Activated T-cell treated with anti-CD3 and anti-CD28 coated beads for 24 hours (primary cell): ENCODE results near the gene PPM1N.

Experiments used
- DNase-seq: peaks from one replicate; pipeline ENCODE4 v3.0.0-alpha.2; 2020; ENCODE audit warnings: low read depth

The PPM1N gene, protein sequence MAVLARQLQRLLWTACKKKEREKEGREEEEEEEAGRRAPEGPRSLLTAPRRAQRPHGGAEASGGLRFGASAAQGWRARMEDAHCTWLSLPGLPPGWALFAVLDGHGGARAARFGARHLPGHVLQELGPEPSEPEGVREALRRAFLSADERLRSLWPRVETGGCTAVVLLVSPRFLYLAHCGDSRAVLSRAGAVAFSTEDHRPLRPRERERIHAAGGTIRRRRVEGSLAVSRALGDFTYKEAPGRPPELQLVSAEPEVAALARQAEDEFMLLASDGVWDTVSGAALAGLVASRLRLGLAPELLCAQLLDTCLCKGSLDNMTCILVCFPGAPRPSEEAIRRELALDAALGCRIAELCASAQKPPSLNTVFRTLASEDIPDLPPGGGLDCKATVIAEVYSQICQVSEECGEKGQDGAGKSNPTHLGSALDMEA

GRCh38 chr19:45498411-45499195 is at the start of gene PPM1N:
TSS of gene PPM1N (plus strand) at chr19:45498443. CDS start at chr19:45498473, 30 bp downstream.
- DNase-seq, result peak; percentile 43

GRCh38 chr19:45448887-45449299 is 49.4 kb upstream of the PPM1N start:
- no peak for DNase-seq

- no peak for DNase-seq
These were observed 48.3 kb upstream of the PPM1N start for GRCh38 chr19:45450012-45450333.

- DNase-seq, result no peak
These were observed 47.0 kb upstream of the PPM1N start for GRCh38 chr19:45451131-45451849.

DNA sequence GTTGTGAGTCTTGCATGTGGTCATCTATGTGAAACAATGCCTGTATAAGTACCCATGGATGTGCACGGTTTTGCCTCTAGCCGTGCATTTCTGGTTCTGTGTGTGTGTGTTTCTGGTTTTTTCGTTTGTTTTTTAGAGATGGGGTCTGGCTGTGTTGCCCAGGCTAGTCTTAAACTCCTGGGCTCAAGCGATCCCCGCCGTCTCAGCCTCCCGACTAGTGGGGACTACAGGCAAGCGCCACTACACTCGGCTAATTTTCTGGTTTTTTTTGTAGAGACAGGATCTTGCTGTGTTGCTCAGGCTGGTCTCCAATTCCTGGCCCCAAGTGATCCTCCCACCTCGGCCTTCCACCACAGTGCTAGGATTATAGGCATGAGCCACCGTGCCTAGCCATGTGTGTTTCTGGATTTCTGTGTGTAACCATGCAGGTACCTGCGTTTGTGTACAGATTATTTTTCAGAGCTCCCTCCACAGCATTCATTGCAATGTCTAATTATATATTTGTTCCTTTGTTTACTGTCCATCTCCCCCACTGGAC is 46.3 kb upstream of the PPM1N start:
- no peak for DNase-seq

GRCh38 chr19:45455707-45456499 is 42.3 kb upstream of the PPM1N start:
- DNase-seq, result no peak

GRCh38 chr19:45456500-45456815 is 41.8 kb upstream of the PPM1N start:
- DNase-seq, result no peak

DNA sequence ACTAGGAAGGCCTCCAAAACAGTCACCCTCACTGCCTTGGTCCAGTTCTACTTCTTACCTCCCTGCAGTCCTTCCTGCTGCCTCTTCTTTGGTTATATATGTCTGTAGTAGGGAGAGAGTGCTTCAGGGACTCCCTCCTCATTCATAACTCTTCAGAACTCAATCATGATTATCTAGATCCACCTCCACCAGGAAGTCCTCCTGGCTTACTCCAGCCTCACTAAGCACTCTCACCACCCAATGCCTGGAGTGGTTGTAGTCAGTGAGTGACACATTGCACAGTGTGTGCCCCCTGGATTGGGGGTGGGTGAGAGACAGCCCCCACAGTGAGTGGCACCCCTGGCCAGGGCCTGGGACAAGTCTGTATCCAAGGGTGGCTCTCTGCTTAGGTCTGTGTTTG is 40.5 kb upstream of the PPM1N start:
- DNase-seq, result no peak

GRCh38 chr19:45460807-45461347 is 37.4 kb upstream of the PPM1N start:
- DNase-seq, result no peak

DNA sequence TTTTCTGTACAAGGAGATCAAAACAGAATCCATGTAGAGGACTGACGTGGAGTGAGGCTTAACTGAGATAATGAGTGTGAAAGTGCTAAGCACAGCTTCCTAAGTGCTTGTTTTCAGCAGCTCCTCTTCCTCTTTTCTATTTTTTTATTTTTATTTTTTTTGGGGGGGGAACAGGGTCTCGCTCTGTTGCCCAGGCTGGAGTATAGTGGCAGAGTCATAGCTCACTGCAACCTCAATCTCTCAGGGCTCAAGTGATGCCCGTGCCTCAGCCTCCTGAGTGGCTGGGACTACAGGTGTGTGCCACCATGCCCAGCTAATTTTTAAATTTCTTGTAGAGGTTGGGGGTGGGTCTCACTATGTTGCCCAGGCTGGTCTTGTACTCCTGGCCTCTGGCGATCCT is 36.1 kb upstream of the PPM1N start:
- DNase-seq, result no peak

DNA sequence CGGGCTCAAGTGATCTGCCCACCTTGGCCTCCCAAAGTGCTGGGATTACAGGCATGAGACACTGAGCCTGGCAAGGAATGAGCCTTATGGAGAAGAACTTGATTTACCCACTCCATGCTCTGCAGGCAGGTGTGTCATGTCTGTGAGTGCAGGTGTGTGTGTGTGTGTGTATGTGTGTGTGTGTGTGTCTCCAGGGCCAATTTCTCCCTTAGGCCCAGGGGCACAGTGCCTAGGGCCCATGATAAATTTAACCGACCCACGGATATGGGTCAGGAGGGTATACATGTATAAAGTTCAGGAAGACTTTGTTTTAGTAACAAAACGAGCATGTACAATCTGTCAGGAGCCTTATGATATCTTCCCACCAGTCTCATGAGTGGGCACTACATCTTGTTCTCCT is 35.0 kb upstream of the PPM1N start:
- no peak for DNase-seq

DNA sequence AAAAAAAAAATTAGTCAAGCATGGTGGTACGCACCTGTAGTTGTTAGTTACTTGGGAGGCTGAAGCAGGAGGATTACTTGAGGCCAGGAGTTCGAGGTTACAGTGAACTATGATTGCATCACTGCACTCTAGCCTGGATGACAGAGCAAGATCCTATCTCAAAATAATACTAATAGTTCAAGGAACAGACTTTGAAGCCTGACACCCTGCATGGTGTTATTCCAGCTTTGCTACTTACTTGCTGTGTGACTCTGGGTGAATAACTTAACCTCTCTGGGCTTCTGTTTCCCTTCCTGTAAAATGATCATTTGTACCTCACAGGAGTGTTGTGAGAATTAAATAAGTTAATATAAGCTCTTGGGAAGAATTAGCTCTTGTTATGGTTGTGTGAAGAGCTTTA is 34.0 kb upstream of the PPM1N start:
- no peak for DNase-seq

- DNase-seq, result no peak
These were observed 33.3 kb upstream of the PPM1N start for GRCh38 chr19:45464852-45465441.

GRCh38 chr19:45467115-45467455 is 31.2 kb upstream of the PPM1N start:
- DNase-seq, result no peak

DNA sequence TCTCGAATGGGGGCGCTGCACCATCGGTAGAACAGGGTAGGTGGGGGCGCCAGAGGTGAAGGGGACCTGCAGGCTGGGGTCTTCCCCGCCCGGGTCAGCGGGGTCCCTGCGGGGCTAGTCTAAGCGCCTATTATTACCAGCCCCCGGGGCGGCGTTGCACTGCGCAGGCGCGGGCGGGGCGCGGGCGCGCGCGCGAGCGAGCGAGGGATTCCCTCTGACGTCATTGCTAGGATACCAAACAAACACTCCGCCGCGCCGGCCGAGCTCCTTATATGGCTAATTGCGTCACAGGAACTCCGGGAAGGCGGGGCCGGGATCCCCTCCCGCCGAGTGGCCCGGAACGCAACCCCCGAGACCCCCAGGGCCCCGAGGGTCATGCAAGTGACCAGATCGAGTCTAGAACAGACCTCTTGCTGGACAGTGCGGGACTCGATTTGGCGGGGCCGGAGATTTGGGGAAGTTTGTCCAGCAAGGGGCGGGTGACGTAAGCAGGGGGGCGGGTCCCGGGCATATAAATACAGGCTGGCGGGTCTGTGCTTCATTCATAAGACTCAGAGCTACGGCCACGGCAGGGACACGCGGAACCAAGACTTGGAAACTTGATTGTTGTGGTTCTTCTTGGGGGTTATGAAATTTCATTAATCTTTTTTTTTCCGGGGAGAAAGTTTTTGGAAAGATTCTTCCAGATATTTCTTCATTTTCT is 30.6 kb upstream of the PPM1N start, which contains the start of gene FOSB:
Gene FOSB, plus strand, starts transcription at position 541 of the 703 bp plus-strand sequence. CDS start 591 bp downstream, outside the sequence.
- DNase-seq, result peak; percentile 91

GRCh38 chr19:45468159-45468651 is 30.0 kb upstream of the PPM1N start:
- DNase-seq, result no peak

DNA sequence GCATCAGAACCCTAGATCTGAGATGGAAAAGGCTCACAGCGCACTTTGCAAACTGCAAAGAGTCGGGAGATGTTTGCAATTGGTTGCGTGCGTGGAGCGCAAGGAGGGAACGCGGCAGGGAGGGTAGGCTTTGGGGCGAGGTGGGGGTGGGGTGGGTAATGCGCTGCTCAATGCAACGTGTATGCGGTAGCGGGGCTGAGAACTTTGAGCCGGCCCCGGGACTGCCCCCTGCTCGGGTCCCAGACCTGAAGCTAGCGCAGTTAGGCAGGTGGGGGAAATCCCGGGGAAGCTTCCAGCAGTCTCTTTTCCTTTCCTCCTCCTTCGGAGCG is 29.5 kb upstream of the PPM1N start:
- no peak for DNase-seq

DNA sequence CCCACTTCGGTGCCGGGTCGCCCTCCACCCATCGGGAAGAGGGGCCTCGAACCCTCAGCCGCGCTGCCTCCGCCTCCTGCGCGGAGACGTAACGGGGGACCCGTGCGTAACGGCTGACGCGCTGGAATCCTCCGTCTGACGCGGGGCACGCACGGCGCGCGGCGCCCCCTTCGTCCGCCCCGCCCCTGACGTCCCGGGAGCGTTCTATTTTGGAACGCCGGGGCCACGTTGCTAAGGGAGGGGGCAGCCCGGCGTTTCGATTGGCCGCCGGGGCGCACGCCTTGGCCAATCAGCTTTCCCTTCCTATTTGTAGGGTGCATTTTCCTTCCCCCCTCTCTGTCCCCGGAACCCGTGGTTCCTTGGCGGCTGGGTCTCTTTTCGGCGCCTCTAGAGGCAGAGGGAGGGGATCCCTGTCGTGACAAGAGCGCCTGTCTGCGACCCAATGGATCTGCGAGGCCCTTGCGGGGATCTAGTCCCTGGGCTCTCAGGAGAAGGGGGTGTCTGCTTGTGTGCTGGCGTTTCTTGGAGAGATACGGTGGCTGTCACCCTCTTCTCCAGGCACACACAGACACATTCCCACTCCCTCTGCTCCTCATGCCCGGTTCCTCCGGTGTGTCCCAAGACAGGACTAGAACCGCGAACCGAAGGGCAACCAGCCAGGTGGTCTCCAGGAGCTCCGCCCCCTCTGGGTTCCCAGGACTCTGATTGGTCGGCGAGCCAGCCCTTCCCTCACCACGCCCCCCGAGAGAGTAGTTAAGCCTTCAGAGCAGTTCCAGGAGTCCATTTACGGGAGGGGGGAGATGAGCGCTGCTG is 28.9 kb upstream of the PPM1N start:
- peak; percentile 91 for DNase-seq

DNA sequence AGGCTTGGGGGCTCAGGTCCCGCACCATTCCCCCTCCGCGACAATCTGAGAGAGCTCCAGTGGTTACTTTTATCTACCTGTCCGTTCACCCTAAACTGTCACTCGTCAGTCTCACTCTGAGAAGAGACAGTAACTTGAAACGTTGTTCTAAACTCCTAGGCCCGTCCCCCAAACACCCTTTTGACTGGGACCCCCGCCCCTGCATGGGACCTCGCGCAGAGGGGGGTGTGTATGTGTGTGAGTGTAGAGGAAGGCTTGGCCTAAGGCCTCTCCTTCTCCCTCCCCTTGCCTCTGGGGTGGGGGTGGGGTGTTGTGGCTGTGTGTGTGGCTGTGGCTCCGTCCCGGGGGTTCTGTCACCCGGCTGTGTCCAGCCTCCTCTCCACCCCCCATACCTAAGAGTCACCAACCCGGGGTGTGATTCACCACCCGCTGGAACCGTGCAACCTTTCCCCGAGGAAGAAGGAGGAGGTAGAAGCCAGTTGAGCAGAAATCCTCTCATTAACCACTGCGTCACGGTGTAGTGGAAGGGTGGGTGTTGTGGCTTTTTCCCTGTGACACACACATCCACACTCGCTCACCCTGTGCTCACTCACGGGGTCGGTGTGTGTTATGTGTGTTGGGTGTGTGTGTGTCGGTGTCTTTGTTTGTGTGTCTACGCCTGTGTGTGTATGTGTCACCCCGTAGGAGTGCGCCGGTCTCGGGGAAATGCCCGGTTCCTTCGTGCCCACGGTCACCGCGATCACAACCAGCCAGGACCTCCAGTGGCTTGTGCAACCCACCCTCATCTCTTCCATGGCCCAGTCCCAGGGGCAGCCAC is 28.1 kb upstream of the PPM1N start:
- no peak for DNase-seq
